ENCODE results near the gene C4orf36. TPM values are rescaled to one million over a fixed set of nuclear protein-coding genes. Genes with fewer than 3 reads are reported as not detected.

The C4orf36 gene
- total and polyA plus RNA-seq, 11 donors, result 0.36 to 2.4 (median 1.2) TPM; not detected in 3

DNA sequence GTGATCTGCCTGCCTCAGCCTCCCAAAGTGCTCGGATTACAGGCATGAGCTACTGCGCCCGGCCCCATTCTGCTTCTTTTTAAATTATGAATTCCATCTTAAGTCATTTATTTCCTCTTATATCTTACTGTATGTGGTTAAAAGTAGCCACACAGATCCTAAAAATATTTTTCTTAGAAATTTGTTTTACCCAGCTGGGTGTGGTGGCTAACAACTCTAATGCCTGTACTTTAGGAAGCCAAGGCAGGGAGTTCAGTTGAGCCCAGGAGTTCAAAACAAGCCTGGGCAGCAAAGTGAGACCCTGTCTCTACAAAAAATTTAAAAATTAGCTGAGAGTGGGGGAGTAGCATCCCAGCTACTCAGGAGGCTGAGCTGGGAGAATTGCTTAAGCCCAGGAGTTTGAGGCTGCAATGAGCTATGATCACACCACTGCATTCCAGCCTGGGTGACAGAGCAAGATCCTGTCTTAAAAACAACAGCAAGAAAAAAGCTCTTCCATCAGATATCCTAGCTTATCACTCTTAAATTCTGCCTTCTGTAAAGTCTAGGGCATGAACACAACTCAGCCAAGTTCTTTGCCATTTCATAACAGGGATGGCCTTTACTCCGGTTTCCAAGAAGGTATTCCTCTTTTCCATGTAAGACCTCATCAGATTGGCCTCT is 27.5 kb upstream of the C4orf36 start:
- intact Hi-C loops (cut with DNase I), result loop anchor here in 8 of 10 donors (2.0 to 10.0 kb wide), 7 partner anchors 88 to 318 kb away; partner anchors contain the start of gene KLHL8 (in 2 of the 8)
- no peak overlapping the region for H3K27ac ChIP-seq
- DNase-seq (no peak), ATAC-seq (no peak)
- peaks cover 0 to 17% (median 0%) of the 10 kb centered on the region in 9 donors for H3K36me3 ChIP-seq
- TF ChIP-seq POLR2A (IDR thresholded peaks at IDR 0.05), result no peak
- TF ChIP-seq, protein P1, sequence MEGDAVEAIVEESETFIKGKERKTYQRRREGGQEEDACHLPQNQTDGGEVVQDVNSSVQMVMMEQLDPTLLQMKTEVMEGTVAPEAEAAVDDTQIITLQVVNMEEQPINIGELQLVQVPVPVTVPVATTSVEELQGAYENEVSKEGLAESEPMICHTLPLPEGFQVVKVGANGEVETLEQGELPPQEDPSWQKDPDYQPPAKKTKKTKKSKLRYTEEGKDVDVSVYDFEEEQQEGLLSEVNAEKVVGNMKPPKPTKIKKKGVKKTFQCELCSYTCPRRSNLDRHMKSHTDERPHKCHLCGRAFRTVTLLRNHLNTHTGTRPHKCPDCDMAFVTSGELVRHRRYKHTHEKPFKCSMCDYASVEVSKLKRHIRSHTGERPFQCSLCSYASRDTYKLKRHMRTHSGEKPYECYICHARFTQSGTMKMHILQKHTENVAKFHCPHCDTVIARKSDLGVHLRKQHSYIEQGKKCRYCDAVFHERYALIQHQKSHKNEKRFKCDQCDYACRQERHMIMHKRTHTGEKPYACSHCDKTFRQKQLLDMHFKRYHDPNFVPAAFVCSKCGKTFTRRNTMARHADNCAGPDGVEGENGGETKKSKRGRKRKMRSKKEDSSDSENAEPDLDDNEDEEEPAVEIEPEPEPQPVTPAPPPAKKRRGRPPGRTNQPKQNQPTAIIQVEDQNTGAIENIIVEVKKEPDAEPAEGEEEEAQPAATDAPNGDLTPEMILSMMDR (IDR thresholded peaks at IDR 0.05), result no peak
- no peak overlapping the region for H3K4me3 ChIP-seq
- no peaks in the 10 kb centered on the region for H3K27me3 ChIP-seq
- 93 to 98% (median 94%) methylated on average over 4 of the region's 4 CpGs for WGBS, 4 donors
- H3K9me3 ChIP-seq, result no peaks in the 10 kb centered on the region
- H3K4me1 ChIP-seq, result peaks cover 0 to 38% (median 0%) of the 10 kb centered on the region in 12 donors

DNA sequence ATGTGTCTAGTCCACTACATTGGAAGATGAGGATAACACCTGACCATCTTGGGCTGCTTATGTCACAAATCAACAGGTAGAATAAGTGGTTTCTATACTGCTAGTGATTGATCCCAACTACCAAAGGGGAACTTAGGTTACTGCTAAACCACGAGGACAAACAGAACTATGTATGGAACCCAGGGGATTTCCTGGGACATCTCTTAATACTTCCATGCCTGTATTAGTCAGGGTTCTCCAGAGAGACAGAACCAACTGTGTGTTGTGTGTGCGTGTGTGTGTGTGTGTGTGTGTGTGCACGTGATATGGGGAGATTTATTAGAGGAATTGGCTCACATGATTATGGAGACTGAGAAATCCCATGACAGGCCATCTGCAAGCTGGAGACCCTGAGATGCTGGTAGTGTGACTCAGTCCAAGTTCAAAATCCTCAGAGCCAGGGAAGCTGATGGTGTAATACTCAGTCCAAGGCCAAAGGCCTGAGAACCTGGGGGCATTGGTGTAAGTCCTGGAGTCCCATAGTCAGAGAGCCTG is 26.4 kb upstream of the C4orf36 start:
- no peak for TF ChIP-seq POLR2A (IDR thresholded peaks at IDR 0.05)
- TF ChIP-seq, protein P1 (IDR thresholded peaks at IDR 0.05), result no peak
- no peak for ATAC-seq
- DNase-seq, result no peak
- no peaks in the 10 kb centered on the region for H3K27me3 ChIP-seq
- intact Hi-C loops (cut with DNase I), result no loop called here
- no peak overlapping the region for H3K4me3 ChIP-seq
- 30 to 64% (median 58%) methylated on average over 3 of the region's 3 CpGs for WGBS, 4 donors
- no peaks in the 10 kb centered on the region for H3K9me3 ChIP-seq
- H3K27ac ChIP-seq, result no peak overlapping the region
- peaks cover 0 to 34% (median 0%) of the 10 kb centered on the region in 12 donors for H3K4me1 ChIP-seq
- peaks cover 0 to 17% (median 0%) of the 10 kb centered on the region in 9 donors for H3K36me3 ChIP-seq

DNA sequence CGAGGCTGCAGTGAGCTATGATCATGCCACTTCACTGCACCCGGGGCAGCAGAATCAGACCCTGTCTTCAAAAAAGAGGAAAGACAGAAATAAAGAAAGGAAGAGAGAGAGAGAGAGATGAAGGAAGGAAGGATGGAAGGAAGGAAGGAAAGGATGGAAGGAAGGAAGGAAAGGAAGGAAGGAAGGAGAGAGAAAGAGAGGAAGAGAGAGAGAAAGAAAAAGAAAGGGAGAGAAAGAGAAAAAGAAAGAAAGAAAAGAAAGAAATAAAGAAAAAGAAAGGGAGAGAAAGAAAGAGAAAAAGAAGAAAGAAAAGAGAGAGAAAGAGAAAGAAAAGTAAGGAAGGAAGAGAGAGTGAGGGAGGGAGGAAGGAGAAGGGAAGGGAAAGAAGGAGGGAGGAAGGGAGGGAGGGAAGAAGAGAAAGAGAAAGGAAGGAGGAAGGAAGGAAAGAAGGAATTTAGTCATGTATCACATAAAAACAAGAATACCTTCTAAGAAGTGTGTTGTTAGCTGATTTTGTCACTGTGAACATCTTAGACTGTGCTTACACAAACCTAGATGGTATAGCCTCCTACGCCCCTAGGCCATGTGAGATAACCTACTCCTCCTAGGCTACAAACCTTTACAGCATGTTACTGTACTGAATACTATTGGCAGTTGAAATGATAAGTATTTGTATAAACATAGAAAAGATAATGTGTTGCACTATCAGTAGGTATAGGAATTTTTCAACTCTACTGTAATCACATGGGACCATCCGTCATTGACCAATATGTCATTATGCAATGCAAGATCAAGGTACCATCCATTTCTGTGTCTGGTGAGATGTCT is 25.2 kb upstream of the C4orf36 start:
- 88 to 97% (median 94%) methylated on average over 4 of the region's 4 CpGs for WGBS, 4 donors
- TF ChIP-seq, protein P1 (IDR thresholded peaks at IDR 0.05), result no peak
- no peak for TF ChIP-seq POLR2A (IDR thresholded peaks at IDR 0.05)
- intact Hi-C loops (cut with DNase I), result no loop called here
- DNase-seq (no peak), ATAC-seq (no peak)
- no peaks in the 10 kb centered on the region for H3K9me3 ChIP-seq
- no peak overlapping the region for H3K27ac ChIP-seq
- no peak overlapping the region for H3K4me3 ChIP-seq
- H3K36me3 ChIP-seq, result peaks cover 0 to 17% (median 0%) of the 10 kb centered on the region in 9 donors
- H3K27me3 ChIP-seq, result no peaks in the 10 kb centered on the region
- H3K4me1 ChIP-seq, result peaks cover 0 to 32% (median 0%) of the 10 kb centered on the region in 12 donors

DNA sequence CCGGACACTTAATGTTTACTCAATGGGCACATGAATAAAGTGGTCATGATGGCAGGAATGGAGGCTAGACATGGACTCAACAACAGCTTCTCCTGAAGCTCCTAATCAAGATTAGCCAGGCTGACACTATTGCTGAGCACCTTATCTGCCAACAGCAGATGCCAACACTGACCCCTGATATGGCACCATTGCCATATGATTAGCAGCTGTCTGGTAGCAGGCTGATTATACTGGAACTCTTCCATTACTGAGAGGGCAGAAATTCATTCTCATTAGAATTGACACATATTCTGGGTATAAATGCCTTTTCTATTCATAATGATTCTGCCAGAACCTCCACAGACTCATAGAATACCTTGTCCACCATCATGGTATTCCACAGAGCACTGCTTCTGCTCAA is 24.2 kb upstream of the C4orf36 start:
- intact Hi-C loops (cut with DNase I), result no loop called here
- Histone ChIP-seq H3K4me1 (peaks cover 0 to 28% (median 0%) of the 10 kb centered on the region in 12 donors), H3K4me3 (no peak overlapping the region), H3K27me3 (no peaks in the 10 kb centered on the region), H3K27ac (no peak overlapping the region), H3K9me3 (no peaks in the 10 kb centered on the region), H3K36me3 (peaks cover 0 to 17% (median 0%) of the 10 kb centered on the region in 9 donors)
- no peak for ATAC-seq
- WGBS, 4 donors, result 0 to 100% (median 42%) methylated on average over 1 of the region's 1 CpG
- no peak for DNase-seq
- TF ChIP-seq POLR2A (IDR thresholded peaks at IDR 0.05), result no peak
- TF ChIP-seq, protein P1 (IDR thresholded peaks at IDR 0.05), result no peak
